HL-60 (cell line): ENCODE data around the gene SLC17A8.

Experiments used
- DNase-seq, 2 experiments: peaks; one replicate each; pipeline ENCODE4 v3.0.0-alpha.2; 2010 to 2020; ENCODE audit warnings: low read depth in 1 of 2, low spot score in 1 of 2
- H3K27ac ChIP-seq: fragments of 250-450 bp; sonication (Bioruptor Pico); replicated peaks from 2 replicates; pipeline ENCODE4 v1.5.1; 2020; ENCODE audit warnings: mild to moderate bottlenecking, moderate library complexity
- H3K27me3 ChIP-seq: fragments of 250-450 bp; sonication (Bioruptor Pico); 2 replicates; pipeline ENCODE4 v1.5.1; 2021; ENCODE audit warnings: mild to moderate bottlenecking, moderate library complexity; ENCODE audit not compliant: insufficient read depth, poor library complexity, severe bottlenecking
- H3K4me3 ChIP-seq: replicated peaks from 2 replicates; pipeline ENCODE4 v1.5.1; 2011; ENCODE audit warnings: mild to moderate bottlenecking, control low read depth, low read length; ENCODE audit not compliant: insufficient read depth
- GABPA ChIP-seq: IDR thresholded peaks from 2 replicates; pipeline ENCODE4 v1.6.1; 2012; ENCODE audit warnings: low read depth
- POLR2AphosphoS5 ChIP-seq: IDR thresholded peaks from 2 replicates; pipeline ENCODE4 v1.6.1; 2012; ENCODE audit warnings: low read depth
- SPI1 ChIP-seq: IDR thresholded peaks from 2 replicates; pipeline ENCODE4 v1.6.1; 2012; ENCODE audit warnings: low read depth, mild to moderate bottlenecking, borderline replicate concordance
- TF ChIP-seq, protein P1 (sequence below): IDR thresholded peaks from 2 replicates; pipeline ENCODE4 v1.6.1; 2012; ENCODE audit warnings: low read depth; ENCODE audit not compliant: insufficient replicate concordance
- TF ChIP-seq, protein P2 (sequence below): IDR thresholded peaks from one replicate; pipeline ENCODE4 v1.5.1; 2011; ENCODE audit warnings: low read length, control low read depth, inconsistent platforms; ENCODE audit not compliant: insufficient read depth

The SLC17A8 gene

GRCh38 chr12:100331871-100332270 is 25.0 kb upstream of the SLC17A8 start:
- no peak for DNase-seq

DNA sequence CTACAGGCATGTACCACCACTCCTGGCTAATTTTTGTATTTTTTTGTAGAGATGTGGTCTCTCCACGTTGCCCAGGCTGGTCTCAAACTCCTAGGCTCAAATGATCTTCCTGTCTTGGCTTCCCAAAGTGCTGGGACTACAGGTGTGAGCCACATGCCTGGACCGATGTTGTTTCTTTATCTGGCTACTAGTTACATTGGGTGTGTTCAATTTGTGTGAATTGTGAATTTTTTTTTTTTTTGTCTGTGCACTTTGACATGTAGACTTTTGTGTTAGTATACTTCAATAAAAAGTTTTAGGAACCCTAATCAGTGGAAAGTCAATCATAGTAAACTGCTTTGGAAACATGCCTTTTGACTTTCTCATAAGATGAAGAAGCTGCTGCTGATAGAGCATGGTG is 24.0 kb upstream of the SLC17A8 start:
- TF ChIP-seq POLR2AphosphoS5 (no peak), GABPA (no peak), SPI1 (no peak)
- TF ChIP-seq, protein P1, sequence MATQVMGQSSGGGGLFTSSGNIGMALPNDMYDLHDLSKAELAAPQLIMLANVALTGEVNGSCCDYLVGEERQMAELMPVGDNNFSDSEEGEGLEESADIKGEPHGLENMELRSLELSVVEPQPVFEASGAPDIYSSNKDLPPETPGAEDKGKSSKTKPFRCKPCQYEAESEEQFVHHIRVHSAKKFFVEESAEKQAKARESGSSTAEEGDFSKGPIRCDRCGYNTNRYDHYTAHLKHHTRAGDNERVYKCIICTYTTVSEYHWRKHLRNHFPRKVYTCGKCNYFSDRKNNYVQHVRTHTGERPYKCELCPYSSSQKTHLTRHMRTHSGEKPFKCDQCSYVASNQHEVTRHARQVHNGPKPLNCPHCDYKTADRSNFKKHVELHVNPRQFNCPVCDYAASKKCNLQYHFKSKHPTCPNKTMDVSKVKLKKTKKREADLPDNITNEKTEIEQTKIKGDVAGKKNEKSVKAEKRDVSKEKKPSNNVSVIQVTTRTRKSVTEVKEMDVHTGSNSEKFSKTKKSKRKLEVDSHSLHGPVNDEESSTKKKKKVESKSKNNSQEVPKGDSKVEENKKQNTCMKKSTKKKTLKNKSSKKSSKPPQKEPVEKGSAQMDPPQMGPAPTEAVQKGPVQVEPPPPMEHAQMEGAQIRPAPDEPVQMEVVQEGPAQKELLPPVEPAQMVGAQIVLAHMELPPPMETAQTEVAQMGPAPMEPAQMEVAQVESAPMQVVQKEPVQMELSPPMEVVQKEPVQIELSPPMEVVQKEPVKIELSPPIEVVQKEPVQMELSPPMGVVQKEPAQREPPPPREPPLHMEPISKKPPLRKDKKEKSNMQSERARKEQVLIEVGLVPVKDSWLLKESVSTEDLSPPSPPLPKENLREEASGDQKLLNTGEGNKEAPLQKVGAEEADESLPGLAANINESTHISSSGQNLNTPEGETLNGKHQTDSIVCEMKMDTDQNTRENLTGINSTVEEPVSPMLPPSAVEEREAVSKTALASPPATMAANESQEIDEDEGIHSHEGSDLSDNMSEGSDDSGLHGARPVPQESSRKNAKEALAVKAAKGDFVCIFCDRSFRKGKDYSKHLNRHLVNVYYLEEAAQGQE: no peak
- TF ChIP-seq, protein P2, sequence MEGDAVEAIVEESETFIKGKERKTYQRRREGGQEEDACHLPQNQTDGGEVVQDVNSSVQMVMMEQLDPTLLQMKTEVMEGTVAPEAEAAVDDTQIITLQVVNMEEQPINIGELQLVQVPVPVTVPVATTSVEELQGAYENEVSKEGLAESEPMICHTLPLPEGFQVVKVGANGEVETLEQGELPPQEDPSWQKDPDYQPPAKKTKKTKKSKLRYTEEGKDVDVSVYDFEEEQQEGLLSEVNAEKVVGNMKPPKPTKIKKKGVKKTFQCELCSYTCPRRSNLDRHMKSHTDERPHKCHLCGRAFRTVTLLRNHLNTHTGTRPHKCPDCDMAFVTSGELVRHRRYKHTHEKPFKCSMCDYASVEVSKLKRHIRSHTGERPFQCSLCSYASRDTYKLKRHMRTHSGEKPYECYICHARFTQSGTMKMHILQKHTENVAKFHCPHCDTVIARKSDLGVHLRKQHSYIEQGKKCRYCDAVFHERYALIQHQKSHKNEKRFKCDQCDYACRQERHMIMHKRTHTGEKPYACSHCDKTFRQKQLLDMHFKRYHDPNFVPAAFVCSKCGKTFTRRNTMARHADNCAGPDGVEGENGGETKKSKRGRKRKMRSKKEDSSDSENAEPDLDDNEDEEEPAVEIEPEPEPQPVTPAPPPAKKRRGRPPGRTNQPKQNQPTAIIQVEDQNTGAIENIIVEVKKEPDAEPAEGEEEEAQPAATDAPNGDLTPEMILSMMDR: no peak
- Histone ChIP-seq H3K27ac (no peak overlapping the region), H3K4me3 (no peak overlapping the region), H3K27me3 (no peaks in the 10 kb centered on the region)
- DNase-seq: no peak

More at GRCh38 chr12:100331871-100332270, 25.0 kb upstream of the SLC17A8 start:
- H3K4me3 ChIP-seq: no peak overlapping the region
- TF ChIP-seq, protein P2: no peak
- TF ChIP-seq SPI1 (no peak), GABPA (no peak)
- TF ChIP-seq, protein P1: no peak
- no peak overlapping the region for H3K27ac ChIP-seq
- no peaks in the 10 kb centered on the region for H3K27me3 ChIP-seq

GRCh38 chr12:100337299-100337698 is 19.6 kb upstream of the SLC17A8 start:
- no peak for DNase-seq
- TF ChIP-seq SPI1 (no peak), POLR2AphosphoS5 (no peak), GABPA (no peak)
- TF ChIP-seq, protein P1: no peak
- TF ChIP-seq, protein P2: no peak
- no peaks in the 10 kb centered on the region for H3K27me3 ChIP-seq
- no peak overlapping the region for H3K27ac ChIP-seq
- no peak overlapping the region for H3K4me3 ChIP-seq
